ENCODE results near the gene PLD1. TPM values are rescaled to one million over a fixed set of nuclear protein-coding genes. Genes with fewer than 3 reads are reported as not detected.

The PLD1 gene
- total RNA-seq, 6 donors from 2014 or later, result 11.2 to 47.1 (median 15.6) TPM

- Histone ChIP-seq H3K36me3 (peaks cover 0 to 7% (median 2%) of the 10 kb centered on the region in 4 donors), H3K9me3 (no peaks in the 10 kb centered on the region), H3K4me3 (no peak overlapping the region), H3K27me3 (no peaks in the 10 kb centered on the region), H3K4me1 (no peaks in the 10 kb centered on the region), H3K27ac (no peak overlapping the region)
- TF ChIP-seq POLR2AphosphoS5 (IDR thresholded peaks at IDR 0.05) (no peak), EP300 (IDR thresholded peaks at IDR 0.05) (no peak), CTCF (IDR thresholded peaks at IDR 0.05) (no peak), POLR2A (IDR thresholded peaks at IDR 0.05) (no peak)
- DNase-seq (no peak), ATAC-seq (ENCODE audit: low FRiP score in 2 of 2) (no peak)
- 95% methylated on average over 4 of the region's 4 CpGs for WGBS, 2 donors
Observed at GRCh38 chr3:171616798-171617197, 193.5 kb downstream of the PLD1 start.

- ATAC-seq (ENCODE audit: low FRiP score in 2 of 2) (no peak), DNase-seq (no peak)
Observed at GRCh38 chr3:171615686-171616085, 194.6 kb downstream of the PLD1 start.

GRCh38 chr3:171615281-171615680 is 195.0 kb downstream of the PLD1 start:
- Histone ChIP-seq H3K36me3 (peaks cover 0 to 8% (median 2%) of the 10 kb centered on the region in 4 donors), H3K9me3 (no peaks in the 10 kb centered on the region), H3K27ac (no peak overlapping the region), H3K27me3 (no peaks in the 10 kb centered on the region), H3K4me1 (no peaks in the 10 kb centered on the region), H3K4me3 (no peak overlapping the region)
- DNase-seq, result no peak
- no peak for ATAC-seq (ENCODE audit: low FRiP score in 2 of 2)
- TF ChIP-seq POLR2A (IDR thresholded peaks at IDR 0.05) (no peak), POLR2AphosphoS5 (IDR thresholded peaks at IDR 0.05) (no peak), CTCF (IDR thresholded peaks at IDR 0.05) (no peak), EP300 (IDR thresholded peaks at IDR 0.05) (no peak)

More at GRCh38 chr3:171615686-171616085, 194.6 kb downstream of the PLD1 start:
- Histone ChIP-seq H3K36me3 (peaks cover 0 to 8% (median 2%) of the 10 kb centered on the region in 4 donors), H3K27ac (no peak overlapping the region), H3K27me3 (no peaks in the 10 kb centered on the region), H3K4me3 (no peak overlapping the region), H3K4me1 (no peaks in the 10 kb centered on the region), H3K9me3 (no peaks in the 10 kb centered on the region)
- WGBS, 2 donors, result 79 to 85% methylated on average over 1 of the region's 1 CpG
- TF ChIP-seq POLR2A (IDR thresholded peaks at IDR 0.05) (no peak), EP300 (IDR thresholded peaks at IDR 0.05) (no peak), POLR2AphosphoS5 (IDR thresholded peaks at IDR 0.05) (no peak), CTCF (IDR thresholded peaks at IDR 0.05) (no peak)

- Histone ChIP-seq H3K27ac (no peak overlapping the region), H3K27me3 (no peaks in the 10 kb centered on the region), H3K4me1 (no peaks in the 10 kb centered on the region), H3K9me3 (no peaks in the 10 kb centered on the region), H3K36me3 (peaks cover 0 to 8% (median 2%) of the 10 kb centered on the region in 4 donors), H3K4me3 (no peak overlapping the region)
- 38 to 45% methylated on average over 9 to 11 of the region's 11 CpGs for WGBS, 2 donors
- DNase-seq (peak in 1 of 2 donors; percentile 29), ATAC-seq (ENCODE audit: low FRiP score in 2 of 2) (no peak)
- peak in 4 of 6 experiments; percentile 8 to 27 (median 10) for TF ChIP-seq CTCF (IDR thresholded peaks at IDR 0.05)
- no peak for TF ChIP-seq POLR2AphosphoS5 (IDR thresholded peaks at IDR 0.05)
Observed at GRCh38 chr3:171614318-171614921, 195.9 kb downstream of the PLD1 start.

- no peak for TF ChIP-seq EP300 (IDR thresholded peaks at IDR 0.05)
- TF ChIP-seq POLR2A (IDR thresholded peaks at IDR 0.05), result no peak
- TF ChIP-seq CTCF (IDR thresholded peaks at IDR 0.05), result no peak
- TF ChIP-seq POLR2AphosphoS5 (IDR thresholded peaks at IDR 0.05), result no peak
- WGBS, 2 donors, result 86 to 88% methylated on average over 1 of the region's 1 CpG
- no peak for ATAC-seq (ENCODE audit: low FRiP score in 2 of 2)
- no peak overlapping the region for H3K27ac ChIP-seq
- H3K4me3 ChIP-seq, result no peak overlapping the region
- no peak for DNase-seq
- H3K4me1 ChIP-seq, result no peaks in the 10 kb centered on the region
- no peaks in the 10 kb centered on the region for H3K9me3 ChIP-seq
- peaks cover 0 to 7% (median 2%) of the 10 kb centered on the region in 4 donors for H3K36me3 ChIP-seq
- H3K27me3 ChIP-seq, result no peaks in the 10 kb centered on the region
Observed at GRCh38 chr3:171607452-171607851, 202.8 kb downstream of the PLD1 start.
